CD14-positive monocyte (primary cell): ENCODE data around the gene SPTBN2. TPM values are rescaled to one million over a fixed set of nuclear protein-coding genes. Genes with fewer than 3 reads are reported as not detected.

Experiments used
- DNase-seq, 3 donors: peaks; one replicate each; pipeline ENCODE4 v3.0.0-alpha.2; 2011 to 2022
- H2AFZ ChIP-seq: 2 replicates; pipeline ENCODE4 v1.6.0; 2012; ENCODE audit warnings: mild to moderate bottlenecking, low read depth, low read length, inconsistent platforms; ENCODE audit not compliant: insufficient read depth, poor library complexity, severe bottlenecking
- H3K27ac ChIP-seq, 2 donors: 1 replicate in 1 of 2; 2 replicates in 1 of 2; pipeline ENCODE4 v1.5.1; 2012 to 2013; ENCODE audit warnings: low read length in 2 of 2, control low read depth in 1 of 2, inconsistent platforms in 1 of 2, low read depth in 1 of 2, mild to moderate bottlenecking in 1 of 2
- H3K27me3 ChIP-seq, 2 donors: one replicate each; pipeline versions ENCODE4 v1.6.0 to v1.6.1; 2011 to 2013; ENCODE audit warnings: low read length in 2 of 2; ENCODE audit not compliant: control insufficient read depth in 2 of 2, insufficient read depth in 2 of 2
- H3K36me3 ChIP-seq, 2 donors: replicated peaks in 1 of 2; 1 replicate in 1 of 2; 2 replicates in 1 of 2; pipeline versions ENCODE4 v1.5.1 to v1.6.1; 2012 to 2013; ENCODE audit warnings: low read length in 2 of 2, control low read depth in 1 of 2, inconsistent platforms in 1 of 2, mild to moderate bottlenecking in 1 of 2; ENCODE audit not compliant: insufficient read depth in 2 of 2, control insufficient read depth in 1 of 2
- H3K4me1 ChIP-seq, 2 donors: 1 replicate in 1 of 2; 2 replicates in 1 of 2; pipeline versions ENCODE4 v1.5.1 to v1.6.1; 2012 to 2013; ENCODE audit warnings: low read length in 2 of 2, control low read depth in 1 of 2, inconsistent platforms in 1 of 2, mild to moderate bottlenecking in 1 of 2, moderate library complexity in 1 of 2; ENCODE audit not compliant: insufficient read depth in 2 of 2, control insufficient read depth in 1 of 2
- H3K4me2 ChIP-seq: replicated peaks from 2 replicates; pipeline ENCODE3; 2012; ENCODE audit warnings: low read length, moderate library complexity, mild to moderate bottlenecking; ENCODE audit not compliant: poor library complexity, severe bottlenecking; ENCODE audit errors: extremely low read depth
- H3K4me3 ChIP-seq, 3 experiments: fragments of 200-600 bp in 1 of 3; sonication (generic) in 1 of 3; replicated peaks in 1 of 3; 1 replicate in 2 of 3; 2 replicates in 1 of 3; pipeline ENCODE4 v1.5.1; 2011 to 2013; ENCODE audit warnings: low read length in 3 of 3, mild to moderate bottlenecking in 3 of 3, control low read depth in 2 of 3, low read depth in 2 of 3, inconsistent platforms in 1 of 3, moderate library complexity in 1 of 3
- H3K79me2 ChIP-seq: 2 replicates; pipeline ENCODE4 v1.6.0; 2012; ENCODE audit warnings: mild to moderate bottlenecking, control low read depth, inconsistent platforms, low read length, moderate library complexity; ENCODE audit not compliant: insufficient read depth
- H3K9ac ChIP-seq: 2 replicates; pipeline ENCODE4 v1.6.0; 2017; ENCODE audit warnings: low read length, mild to moderate bottlenecking; ENCODE audit not compliant: insufficient read depth, poor library complexity, severe bottlenecking
- H3K9me3 ChIP-seq, 2 donors: replicated peaks in 1 of 2; 1 replicate in 1 of 2; 2 replicates in 1 of 2; pipeline versions ENCODE4 v1.5.1 to v1.6.1; 2012 to 2013; ENCODE audit warnings: low read length in 2 of 2, control low read depth in 1 of 2; ENCODE audit not compliant: control insufficient read depth in 1 of 2, insufficient read depth in 1 of 2
- H4K20me1 ChIP-seq: 2 replicates; pipeline ENCODE4 v1.6.0; 2012; ENCODE audit warnings: mild to moderate bottlenecking, low read length, control low read depth, moderate library complexity; ENCODE audit not compliant: insufficient read depth
- H3K27ac Mint-ChIP-seq, 7 donors: one replicate each; pipeline ENCODE4 v1.8.0; 2020; ENCODE audit warnings: mild to moderate bottlenecking in 7 of 7, mixed read lengths in 7 of 7, moderate library complexity in 6 of 7, inconsistent platforms in 2 of 7
- H3K27me3 Mint-ChIP-seq, 3 donors: one replicate each; pipeline ENCODE4 v1.8.0; 2021 to 2022; ENCODE audit warnings: low read depth in 3 of 3, mild to moderate bottlenecking in 3 of 3, mixed read lengths in 3 of 3, moderate library complexity in 3 of 3, inconsistent platforms in 1 of 3
- H3K36me3 Mint-ChIP-seq, 2 donors: one replicate each; pipeline ENCODE4 v1.8.0; 2020; ENCODE audit warnings: mixed read lengths in 2 of 2, inconsistent platforms in 1 of 2, mild to moderate bottlenecking in 1 of 2
- H3K4me1 Mint-ChIP-seq: one replicate; pipeline ENCODE4 v1.8.0; 2020; ENCODE audit warnings: mild to moderate bottlenecking, mixed read lengths
- H3K4me3 Mint-ChIP-seq, 2 donors: one replicate each; pipeline ENCODE4 v1.8.0; 2020; ENCODE audit warnings: mild to moderate bottlenecking in 2 of 2, mixed read lengths in 2 of 2, moderate library complexity in 1 of 2
- H3K9me3 Mint-ChIP-seq, 7 donors: one replicate each; pipeline ENCODE4 v1.8.0; 2020 to 2022; ENCODE audit warnings: mixed read lengths in 7 of 7, mild to moderate bottlenecking in 6 of 7, moderate library complexity in 6 of 7, inconsistent platforms in 2 of 7
- WGBS: methylation state at CpG from one replicate; pipeline ENCODE4 v1.1.5; 2013; ENCODE audit warnings: missing lambda C conversion rate; ENCODE audit not compliant: insufficient coverage; 5-methylcytosine and 5-hydroxymethylcytosine counted together
- intact Hi-C, 2 donors: fragments of 100-400 bp; cut with micrococcal nuclease; formaldehyde crosslinking; loops; one replicate each; pipeline versions ENCODE4 v1.15.0 to v1.15.1; 2023
- polyA minus RNA-seq: library from RNA; depleted of rRNA, polyadenylated mRNA; stranded (reverse); fragments of >200 nt; gene quantifications from 2 replicates; pipeline ENCODE4 v1.2.3, GENCODE V29; 2012
- polyA plus RNA-seq, 3 donors: library from polyadenylated mRNA; depleted of rRNA in 1 of 3; unstranded in 2 of 3; stranded (reverse) in 1 of 3; fragments of 300-500 nt in 2 of 3; fragments of >200 nt in 1 of 3; fragmentation: Illumina TruSeq in 2 of 3; gene quantifications; 1 replicate in 2 of 3; 2 replicates in 1 of 3; pipeline ENCODE4 v1.2.3, GENCODE V29; 2012 to 2021
- total RNA-seq, 12 experiments: library from RNA in 1 of 12; stranded (reverse) in 1 of 12; fragments of 120-200 nt in 1 of 12; gene quantifications; one replicate each; pipeline ENCODE4 v1.2.4 and lab custom pipeline; 2013 to 2026; ENCODE audit warnings: mixed read lengths in 6 of 12, inconsistent platforms in 1 of 12
- TF ChIP-seq, protein P1 (sequence below): fragments of 200-600 bp; IDR thresholded peaks from one replicate; pipeline ENCODE4 v1.8.0; 2022; ENCODE audit warnings: antibody characterized with exemption, mild to moderate bottlenecking

Gene SPTBN2
- 0.06 TPM for total RNA-seq (2013)
- polyA plus RNA-seq (not detected), polyA minus RNA-seq (0.08 and 0.14 TPM in 2 replicates), total RNA-seq (lab: John Stamatoyannopoulos, UW) (0 to 26.1 (median 0.26) reads per million in 11 experiments)

DNA sequence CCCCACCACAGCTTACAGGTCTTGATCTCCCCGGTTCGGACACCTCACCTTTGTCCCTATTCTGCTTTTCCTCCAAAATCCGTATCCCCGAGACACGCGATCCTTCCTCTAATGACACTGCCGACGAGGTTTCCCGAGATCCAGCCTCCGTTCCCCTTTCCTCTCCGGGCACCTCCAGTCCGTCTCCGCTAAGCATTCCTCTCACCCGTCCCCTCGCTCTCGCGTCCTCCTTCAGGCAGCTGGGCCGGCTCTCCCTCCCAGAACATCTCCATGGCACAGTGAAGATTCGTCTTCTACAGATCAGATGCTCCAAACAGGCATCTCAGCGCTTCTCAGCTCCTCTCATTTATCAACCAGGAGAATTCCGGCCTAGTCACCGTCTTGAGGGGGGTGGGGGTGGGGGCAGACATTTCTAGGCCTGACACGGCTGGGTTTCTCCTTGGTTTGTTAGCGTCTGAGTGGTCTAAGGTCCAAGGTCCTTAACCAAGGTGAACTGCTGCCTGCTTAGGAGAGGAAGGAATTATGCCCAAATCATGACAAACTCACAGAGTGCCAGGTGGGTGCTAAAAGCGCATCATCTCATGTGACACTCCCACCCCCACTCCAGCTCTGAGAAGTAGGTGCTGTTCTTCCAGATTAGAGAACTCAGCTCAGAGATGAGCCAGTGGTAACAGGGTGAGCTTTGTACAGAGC, at the start of gene SPTBN2:
SPTBN2 (minus strand) TSS at position 524 of the 693 bp plus-strand sequence. CDS start 7,976 bp downstream, outside the sequence.
- intact Hi-C loops = no loop called here
- H3K9me3 ChIP-seq = peaks cover 0 to 37% of the 10 kb centered on the region in 2 donors
- DNase-seq = no peak
- H3K4me1 ChIP-seq = peaks cover 6 to 10% of the 10 kb centered on the region in 2 donors
- Mint-ChIP-seq H3K27ac (peak within 1 kb of the TSS in 1 of 7 donors; percentile 77), H3K27me3 (peaks cover 70 to 87% (median 82%) of the 10 kb centered on the region in 3 donors), H3K4me1 (peaks cover 11% of the 10 kb centered on the region), H3K4me3 (peak within 1 kb of the TSS; percentile 80 to 88), H3K9me3 (peaks cover 4 to 28% (median 22%) of the 10 kb centered on the region in 7 donors), H3K36me3 (peaks cover 5 to 7% of the 10 kb centered on the region in 2 donors)
- TF ChIP-seq, protein P1, sequence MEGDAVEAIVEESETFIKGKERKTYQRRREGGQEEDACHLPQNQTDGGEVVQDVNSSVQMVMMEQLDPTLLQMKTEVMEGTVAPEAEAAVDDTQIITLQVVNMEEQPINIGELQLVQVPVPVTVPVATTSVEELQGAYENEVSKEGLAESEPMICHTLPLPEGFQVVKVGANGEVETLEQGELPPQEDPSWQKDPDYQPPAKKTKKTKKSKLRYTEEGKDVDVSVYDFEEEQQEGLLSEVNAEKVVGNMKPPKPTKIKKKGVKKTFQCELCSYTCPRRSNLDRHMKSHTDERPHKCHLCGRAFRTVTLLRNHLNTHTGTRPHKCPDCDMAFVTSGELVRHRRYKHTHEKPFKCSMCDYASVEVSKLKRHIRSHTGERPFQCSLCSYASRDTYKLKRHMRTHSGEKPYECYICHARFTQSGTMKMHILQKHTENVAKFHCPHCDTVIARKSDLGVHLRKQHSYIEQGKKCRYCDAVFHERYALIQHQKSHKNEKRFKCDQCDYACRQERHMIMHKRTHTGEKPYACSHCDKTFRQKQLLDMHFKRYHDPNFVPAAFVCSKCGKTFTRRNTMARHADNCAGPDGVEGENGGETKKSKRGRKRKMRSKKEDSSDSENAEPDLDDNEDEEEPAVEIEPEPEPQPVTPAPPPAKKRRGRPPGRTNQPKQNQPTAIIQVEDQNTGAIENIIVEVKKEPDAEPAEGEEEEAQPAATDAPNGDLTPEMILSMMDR = no peak
- H2AFZ ChIP-seq = peak within 1 kb of the TSS; percentile 31
- peaks cover 73% of the 10 kb centered on the region in 2 donors for H3K27me3 ChIP-seq
- no peaks in the 10 kb centered on the region for H4K20me1 ChIP-seq
- no peak within 1 kb of the TSS for H3K9ac ChIP-seq
- H3K27ac ChIP-seq = no peak within 1 kb of the TSS
- WGBS = 10% methylated on average over 21 of the region's 25 CpGs
- H3K36me3 ChIP-seq = no peaks in the 10 kb centered on the region
- H3K4me2 ChIP-seq = peak within 1 kb of the TSS; percentile 31
- no peak within 1 kb of the TSS for H3K4me3 ChIP-seq
- H3K79me2 ChIP-seq = no peaks in the 10 kb centered on the region

DNA sequence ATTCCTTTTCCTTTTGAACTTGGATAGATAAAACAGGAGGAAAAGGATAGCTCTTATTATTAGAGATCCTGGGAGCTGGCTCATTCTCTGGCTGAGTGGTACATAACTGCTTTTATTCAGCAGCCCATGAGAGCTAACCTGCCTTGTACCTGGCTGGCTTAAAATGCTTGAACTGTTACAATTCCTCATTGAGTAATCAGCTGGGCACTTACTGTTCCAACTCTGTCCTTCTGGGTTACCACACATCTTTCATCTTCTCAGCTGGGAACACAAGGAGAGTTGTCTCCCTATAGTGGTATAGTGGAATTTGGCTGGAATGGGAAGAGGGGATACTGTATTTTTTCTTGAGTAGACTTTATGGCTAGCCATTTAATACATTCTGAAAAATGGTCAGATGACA, 39.8 kb upstream of the SPTBN2 start:
- H4K20me1 ChIP-seq = no peaks in the 10 kb centered on the region
- no peak overlapping the region for H3K4me2 ChIP-seq
- no peaks in the 10 kb centered on the region for H3K4me1 ChIP-seq
- no peaks in the 10 kb centered on the region for H3K9me3 ChIP-seq
- H3K27me3 ChIP-seq = no peaks in the 10 kb centered on the region
- Mint-ChIP-seq H3K36me3 (no peaks in the 10 kb centered on the region), H3K4me3 (no peak overlapping the region), H3K4me1 (peaks cover 2% of the 10 kb centered on the region), H3K27ac (no peak overlapping the region), H3K27me3 (peaks cover 0 to 3% (median 2%) of the 10 kb centered on the region in 3 donors), H3K9me3 (peaks cover 0 to 2% (median 0%) of the 10 kb centered on the region in 7 donors)
- DNase-seq = no peak
- H3K79me2 ChIP-seq = no peaks in the 10 kb centered on the region
- no peak overlapping the region for H2AFZ ChIP-seq
- H3K4me3 ChIP-seq = no peak overlapping the region
- intact Hi-C loops = no loop called here
- no peaks in the 10 kb centered on the region for H3K36me3 ChIP-seq
- H3K27ac ChIP-seq = no peak overlapping the region
- H3K9ac ChIP-seq = no peak overlapping the region
- TF ChIP-seq, protein P1 = no peak
